GM18502 (cell line): ENCODE measurements around the gene DAAM1.

Source experiments
- ATAC-seq: cut with Tn5 transposase; IDR thresholded peaks from one replicate; pipeline ENCODE4 v1.9.1; 2021; ENCODE audit warnings: mild to moderate bottlenecking; ENCODE audit not compliant: unreplicated experiment, poor library complexity

DAAM1 gene

GRCh38 chr14:59253527-59253926 lies 65.1 kb downstream of the DAAM1 start:
- no peak for ATAC-seq

GRCh38 chr14:59254146-59254910 lies 65.9 kb downstream of the DAAM1 start:
- ATAC-seq = no peak

- ATAC-seq = peak; percentile 72
Observed at GRCh38 chr14:59254911-59255545, 66.6 kb downstream of the DAAM1 start.

- ATAC-seq = no peak
Observed at GRCh38 chr14:59256331-59256730, 67.9 kb downstream of the DAAM1 start.

DNA sequence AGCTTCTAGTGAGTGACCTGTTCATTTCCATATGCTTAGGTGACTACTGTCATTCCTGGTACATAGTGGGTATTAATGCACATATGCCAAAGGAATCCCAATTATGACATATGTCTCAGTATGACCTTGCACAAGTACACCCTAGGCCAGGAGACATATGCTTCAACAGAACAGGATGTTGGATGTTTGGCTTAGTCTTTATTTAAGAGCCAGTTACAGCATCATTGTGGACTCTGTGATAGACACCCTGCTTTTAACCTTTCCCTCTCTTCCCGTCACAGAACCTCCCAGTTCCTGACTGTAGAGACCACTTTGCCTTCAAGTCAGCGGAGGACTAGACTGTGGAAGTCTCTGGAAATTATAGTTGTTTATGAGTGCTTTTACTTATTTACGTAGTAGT lies 72.9 kb downstream of the DAAM1 start:
- no peak for ATAC-seq

DNA sequence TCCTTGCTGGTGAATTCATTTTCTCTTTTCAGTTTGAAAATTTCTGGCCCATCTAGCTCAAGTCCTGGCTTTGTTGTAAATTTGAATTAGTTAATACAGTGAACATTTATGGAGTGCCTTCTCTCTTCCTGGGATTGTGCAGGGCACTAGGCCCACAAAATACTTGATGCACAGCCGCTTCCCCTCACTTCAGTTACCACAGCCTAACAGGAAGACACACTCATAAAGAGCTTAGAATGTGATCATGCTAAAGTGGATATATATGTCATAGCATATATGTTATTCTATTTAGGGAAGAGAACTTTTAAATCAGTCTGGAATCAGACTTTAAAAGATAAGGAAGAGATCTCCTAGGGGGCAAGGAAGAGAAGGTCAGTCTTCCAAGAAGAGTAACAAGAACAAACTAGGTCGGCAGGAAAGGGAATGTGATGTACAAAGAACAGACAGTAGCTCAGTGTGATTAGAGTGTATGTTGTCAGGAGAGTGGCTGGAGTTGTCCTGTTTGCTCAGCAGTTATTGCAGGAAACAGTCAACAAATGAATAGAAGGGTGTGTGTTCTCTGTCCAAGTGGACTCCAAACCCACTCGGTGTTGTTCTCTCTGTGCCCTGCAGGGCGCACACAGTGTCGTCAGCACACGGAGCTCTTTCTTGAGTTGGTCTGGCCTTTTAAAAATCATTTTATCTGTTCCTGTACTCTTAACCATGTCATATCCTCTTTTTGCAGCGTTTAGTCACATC lies 74.4 kb downstream of the DAAM1 start:
- ATAC-seq = no peak

- ATAC-seq = no peak
Observed at GRCh38 chr14:59265808-59266207, 77.3 kb downstream of the DAAM1 start.

GRCh38 chr14:59267046-59267445 lies 78.6 kb downstream of the DAAM1 start:
- no peak for ATAC-seq

DNA sequence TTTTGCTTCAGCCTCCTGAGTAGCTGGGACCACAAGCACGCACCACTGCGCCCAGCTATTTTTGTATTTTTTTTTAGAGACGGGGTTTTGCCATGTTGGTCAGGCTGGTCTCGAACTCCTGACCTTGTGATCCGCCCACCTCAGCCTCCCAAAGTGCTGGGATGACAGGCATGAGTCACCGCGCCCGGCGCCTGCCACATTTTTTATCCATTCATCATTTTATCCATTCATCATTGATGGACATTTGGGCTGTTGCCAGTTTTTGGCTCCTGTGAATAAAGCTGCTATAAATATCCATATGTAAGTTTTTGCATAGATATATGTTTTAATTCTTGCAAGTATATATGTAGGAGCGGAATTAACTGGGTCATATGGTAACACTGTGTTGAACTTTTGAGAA lies 79.5 kb downstream of the DAAM1 start:
- no peak for ATAC-seq

GRCh38 chr14:59268858-59269257 lies 80.4 kb downstream of the DAAM1 start:
- ATAC-seq = no peak

- no peak for ATAC-seq
Observed at GRCh38 chr14:59269466-59269865, 81.0 kb downstream of the DAAM1 start.

DNA sequence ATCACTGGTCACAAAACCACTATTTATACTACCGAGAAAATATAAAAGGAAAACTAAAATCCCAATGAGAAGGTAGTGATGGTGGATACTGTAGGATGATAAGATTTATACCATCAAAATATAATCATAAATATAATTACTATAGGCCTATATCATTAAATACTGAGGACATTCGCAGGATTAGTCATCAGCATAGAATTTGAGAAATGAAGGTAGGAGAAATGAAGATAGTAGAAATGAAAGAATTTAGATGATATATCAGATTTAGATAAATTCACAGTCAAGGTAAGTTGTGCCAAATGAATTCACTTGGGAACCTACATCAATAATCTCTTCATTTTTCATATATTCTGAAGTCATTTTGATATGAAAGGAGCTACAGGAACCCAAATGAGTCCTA lies 82.8 kb downstream of the DAAM1 start:
- no peak for ATAC-seq

GRCh38 chr14:59271734-59272133 lies 83.3 kb downstream of the DAAM1 start:
- no peak for ATAC-seq

- ATAC-seq = no peak
Observed at GRCh38 chr14:59272633-59273032, 84.2 kb downstream of the DAAM1 start.

GRCh38 chr14:59273737-59274136 lies 85.3 kb downstream of the DAAM1 start:
- ATAC-seq = no peak

- ATAC-seq = peak; percentile 60
Observed at GRCh38 chr14:59274991-59275391, 86.5 kb downstream of the DAAM1 start.

DNA sequence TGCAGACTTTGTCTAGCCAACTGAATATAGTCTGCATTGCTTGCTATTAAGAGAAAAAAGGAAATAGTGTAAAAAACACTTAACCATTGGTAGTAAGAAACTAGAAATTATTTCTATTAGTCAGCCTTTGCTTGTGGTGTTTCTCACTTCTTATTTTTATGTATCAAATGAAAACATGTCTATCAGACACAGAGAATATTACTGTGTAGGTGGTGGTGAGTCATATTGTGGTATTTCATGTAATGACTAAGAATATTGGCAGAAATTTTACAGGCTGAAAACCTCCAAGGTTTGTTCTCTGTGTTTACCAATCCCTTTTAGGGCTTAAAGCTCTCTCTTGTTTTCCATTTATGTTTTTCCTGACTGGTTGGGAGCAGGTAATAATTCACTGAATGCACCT lies 87.2 kb downstream of the DAAM1 start:
- peak; percentile 93 for ATAC-seq

- ATAC-seq = no peak
Observed at GRCh38 chr14:59276235-59276634, 87.8 kb downstream of the DAAM1 start.

DNA sequence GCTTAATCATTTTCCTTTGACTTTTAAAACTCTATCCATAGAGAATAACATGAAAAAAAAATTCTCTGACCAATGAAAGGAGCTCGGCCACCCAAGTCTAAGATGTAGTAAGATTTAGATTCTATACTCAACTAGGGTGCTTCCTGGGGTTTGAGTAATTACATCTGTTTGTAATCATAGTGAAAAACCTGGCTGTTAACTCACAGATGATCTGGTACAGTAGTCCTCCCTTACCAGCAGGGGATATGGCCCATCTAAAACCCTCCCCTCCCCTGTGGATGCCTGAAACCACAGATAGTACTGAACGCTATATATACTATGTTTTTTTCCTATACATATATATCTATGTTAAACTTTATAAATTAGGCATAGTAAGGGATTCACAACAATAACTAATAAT lies 89.2 kb downstream of the DAAM1 start:
- ATAC-seq = no peak

DNA sequence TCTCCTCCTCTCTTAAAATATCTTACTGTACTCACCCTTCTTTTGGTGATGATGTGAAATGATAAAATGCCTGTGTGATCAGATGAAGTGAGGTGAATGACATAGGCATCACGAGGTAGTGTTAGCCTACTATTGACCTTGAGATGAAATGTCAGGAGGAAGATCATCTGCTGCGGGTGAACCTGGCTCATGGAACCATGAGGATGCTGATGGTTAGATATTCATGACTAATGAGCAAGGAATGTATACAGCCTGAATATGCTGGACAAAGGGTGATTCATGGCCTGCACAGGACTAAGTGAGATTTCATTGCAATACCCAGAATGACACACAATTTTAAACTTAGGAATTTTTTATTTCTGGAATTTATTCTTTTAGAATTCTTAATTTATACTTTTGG lies 89.6 kb downstream of the DAAM1 start:
- ATAC-seq = no peak

- ATAC-seq = no peak
Observed at GRCh38 chr14:59280961-59281360, 92.5 kb downstream of the DAAM1 start.
